HL-60/S4 (cell line): ENCODE data around the gene DHRS11.

ENCODE experiments used
- in situ Hi-C: fragments of 300-500 bp; cut with MboI; formaldehyde crosslinking; loops from 2 replicates; pipeline ENCODE4 v1.14.3; 2022; ENCODE audit warnings: low sequenced_read_pairs

The DHRS11 gene

GRCh38 chr17:36643086-36643685 lies 51.5 kb downstream of the DHRS11 start:
- in situ Hi-C loops, result loop anchor here (25.0 kb wide), 1 partner anchor 394 kb away; no protein-coding TSS in a partner anchor

- in situ Hi-C loops, result loop anchor here (25.0 kb wide), 1 partner anchor 392 kb away; no protein-coding TSS in a partner anchor
Observed at GRCh38 chr17:36645422-36645821, 53.7 kb downstream of the DHRS11 start.

GRCh38 chr17:36647636-36648035 lies 56.0 kb downstream of the DHRS11 start:
- in situ Hi-C loops, result loop anchor here (25.0 kb wide), 1 partner anchor 390 kb away; no protein-coding TSS in a partner anchor

GRCh38 chr17:36650096-36650775 lies 58.6 kb downstream of the DHRS11 start:
- in situ Hi-C loops, result no loop called here
